ENCODE results near the gene FHL3. TPM values are rescaled to one million over a fixed set of nuclear protein-coding genes. Genes with fewer than 3 reads are reported as not detected.

The FHL3 gene
- total RNA-seq, 1 donor from 2014 or later = 17.6 TPM

- no peaks in the 10 kb centered on the region for H3K36me3 Mint-ChIP-seq (ENCODE audit: insufficient read depth)
- no peak overlapping the region for H3K27ac Mint-ChIP-seq
- H3K4me1 Mint-ChIP-seq (ENCODE audit: low read depth) = peaks cover 1% of the 10 kb centered on the region
- H3K27me3 Mint-ChIP-seq = peaks cover 77% of the 10 kb centered on the region
- TF ChIP-seq CTCF (IDR thresholded peaks at IDR 0.05; ENCODE audit: unreplicated experiment) = no peak
- no peak overlapping the region for H3K4me3 Mint-ChIP-seq (ENCODE audit: low read depth)
- no peaks in the 10 kb centered on the region for H3K9me3 Mint-ChIP-seq (ENCODE audit: low read depth)
- DNase-seq (ENCODE audit: low spot score, unreplicated experiment) = no peak
Observed at GRCh38 chr1:38050397-38051078, 45.2 kb upstream of the FHL3 start.

- no peaks in the 10 kb centered on the region for H3K36me3 Mint-ChIP-seq (ENCODE audit: insufficient read depth)
- peak overlapping the region; percentile 71 for H3K4me3 Mint-ChIP-seq (ENCODE audit: low read depth)
- H3K27ac Mint-ChIP-seq = no peak overlapping the region
- H3K9me3 Mint-ChIP-seq (ENCODE audit: low read depth) = no peaks in the 10 kb centered on the region
- peaks cover 76% of the 10 kb centered on the region for H3K27me3 Mint-ChIP-seq
- H3K4me1 Mint-ChIP-seq (ENCODE audit: low read depth) = peaks cover 1% of the 10 kb centered on the region
- TF ChIP-seq CTCF (IDR thresholded peaks at IDR 0.05; ENCODE audit: unreplicated experiment) = no peak
- DNase-seq (ENCODE audit: low spot score, unreplicated experiment) = peak; percentile 37
Observed at GRCh38 chr1:38047603-38048141, 42.4 kb upstream of the FHL3 start.

GRCh38 chr1:38046884-38047602 is 41.7 kb upstream of the FHL3 start:
- no peaks in the 10 kb centered on the region for H3K9me3 Mint-ChIP-seq (ENCODE audit: low read depth)
- H3K4me3 Mint-ChIP-seq (ENCODE audit: low read depth) = peak overlapping the region; percentile 71
- no peak for TF ChIP-seq CTCF (IDR thresholded peaks at IDR 0.05; ENCODE audit: unreplicated experiment)
- peaks cover 76% of the 10 kb centered on the region for H3K27me3 Mint-ChIP-seq
- H3K4me1 Mint-ChIP-seq (ENCODE audit: low read depth) = peaks cover 1% of the 10 kb centered on the region
- H3K36me3 Mint-ChIP-seq (ENCODE audit: insufficient read depth) = no peaks in the 10 kb centered on the region
- DNase-seq (ENCODE audit: low spot score, unreplicated experiment) = peak; percentile 52
- H3K27ac Mint-ChIP-seq = no peak overlapping the region

- peaks cover 1% of the 10 kb centered on the region for H3K4me1 Mint-ChIP-seq (ENCODE audit: low read depth)
- H3K36me3 Mint-ChIP-seq (ENCODE audit: insufficient read depth) = no peaks in the 10 kb centered on the region
- peak within 1 kb of the TSS; percentile 71 for H3K4me3 Mint-ChIP-seq (ENCODE audit: low read depth)
- TF ChIP-seq CTCF (IDR thresholded peaks at IDR 0.05; ENCODE audit: unreplicated experiment) = no peak
- H3K9me3 Mint-ChIP-seq (ENCODE audit: low read depth) = no peaks in the 10 kb centered on the region
- no peak for DNase-seq (ENCODE audit: low spot score, unreplicated experiment)
- no peak within 1 kb of the TSS for H3K27ac Mint-ChIP-seq
- peaks cover 76% of the 10 kb centered on the region for H3K27me3 Mint-ChIP-seq
Observed at GRCh38 chr1:38046333-38046883, 41.1 kb upstream of the FHL3 start, which contains the start of gene POU3F1. Gene POU3F1, minus strand, starts transcription at chr1:38046793. Its CDS starts 50 bp downstream, at chr1:38046743.

Data from progenitor cell of endocrine pancreas (in vitro differentiated cells).